ENCODE data around the gene COL25A1.
"Not testable (repeated sequence)": the region's sequence is repeated elsewhere in the genome, so short reads cannot be mapped to it uniquely, and the experiment has no call there.

Gene COL25A1

DNA sequence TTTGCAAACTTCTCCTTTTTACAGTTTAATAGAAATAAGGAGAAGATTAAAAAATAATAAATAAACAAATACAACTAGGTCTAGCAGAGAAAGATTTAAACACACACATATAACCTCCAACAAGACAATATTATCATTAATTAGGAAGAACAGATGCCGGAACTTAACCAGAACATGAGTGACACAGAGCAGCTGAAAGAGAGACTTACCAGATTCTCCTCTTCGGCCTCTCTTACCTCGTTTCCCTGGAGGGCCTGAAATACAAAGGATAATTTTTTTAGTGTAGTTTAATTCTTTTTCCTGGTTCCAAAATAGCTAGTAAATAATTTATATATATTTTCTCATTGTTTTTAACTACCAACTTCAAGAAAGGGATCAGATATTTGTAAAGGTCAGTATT lies 252.5 kb downstream of the COL25A1 start:
- no peak for DNase-seq (ENCODE audit: low spot score)

DNA sequence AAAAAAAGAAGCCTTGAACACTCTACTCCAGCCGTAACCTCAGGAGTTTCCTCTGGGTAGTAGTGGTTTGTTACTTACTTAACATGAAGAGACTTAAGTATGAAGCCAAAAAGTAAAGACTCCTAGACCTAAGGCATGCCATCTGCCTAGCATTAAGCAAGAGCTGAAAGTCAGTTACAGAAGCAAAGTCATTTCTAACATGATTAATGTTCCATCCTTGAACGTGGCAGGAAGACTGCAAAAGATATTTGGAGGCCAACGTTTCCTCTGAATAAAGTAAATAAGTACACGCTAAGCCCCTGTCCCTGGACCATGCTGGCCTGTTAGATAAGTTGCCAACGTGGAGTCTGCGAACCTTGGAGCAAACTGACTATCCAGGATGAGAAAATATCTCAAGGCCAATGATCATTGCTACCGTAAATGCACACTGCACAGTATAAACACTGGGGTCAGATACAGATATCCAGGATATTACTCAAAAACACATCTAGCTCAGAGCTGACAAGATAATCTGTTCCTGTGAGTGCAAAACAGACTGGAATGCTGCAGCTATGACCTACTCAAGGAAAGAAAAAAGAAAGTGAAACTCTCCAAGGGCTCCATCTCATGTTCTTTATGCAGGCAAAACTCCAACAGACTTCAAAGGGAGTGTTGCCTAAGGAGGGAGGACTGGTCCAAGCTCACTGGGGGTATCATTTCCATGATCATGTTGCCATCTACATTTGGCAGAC lies 255.8 kb downstream of the COL25A1 start:
- DNase-seq (ENCODE audit: low spot score), result no peak

DNA sequence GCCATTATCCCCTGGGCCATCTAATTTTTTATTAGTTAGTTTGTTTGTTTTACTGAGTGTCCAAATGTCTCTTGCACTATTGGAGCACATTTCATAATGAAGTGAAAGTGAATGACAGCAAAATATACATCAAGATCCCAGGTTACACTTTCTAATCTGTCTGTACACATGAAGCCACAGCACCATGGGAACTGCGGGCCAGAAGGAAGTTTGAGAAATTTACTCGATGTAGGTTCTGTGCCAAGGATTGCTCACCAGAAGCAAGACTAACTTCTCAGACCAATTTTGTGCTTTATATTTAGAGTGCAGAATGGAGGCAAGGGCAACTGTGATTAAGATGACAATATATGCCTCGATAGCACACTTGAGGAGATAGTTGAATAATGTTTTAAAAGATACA lies 258.0 kb downstream of the COL25A1 start:
- no peak for DNase-seq (ENCODE audit: low spot score)

DNA sequence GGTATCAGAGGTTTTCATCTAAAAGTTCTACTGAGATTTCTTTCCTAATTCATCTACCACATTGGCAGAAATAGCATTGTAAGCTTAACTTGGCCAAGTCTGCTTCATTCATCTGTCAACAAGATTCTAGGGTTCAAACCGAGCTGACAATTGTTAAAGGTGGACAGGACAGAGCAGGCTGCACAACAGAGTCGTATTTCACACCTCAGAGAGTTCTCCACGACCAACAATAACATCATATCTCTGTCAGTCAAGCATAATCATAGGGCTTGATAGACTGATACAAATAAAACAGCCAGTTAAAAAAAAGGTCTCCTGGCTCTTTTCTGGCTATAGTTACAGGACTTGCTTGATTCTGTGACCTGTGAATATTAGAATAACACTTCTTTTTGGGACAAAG lies 259.2 kb downstream of the COL25A1 start:
- DNase-seq (ENCODE audit: low spot score), result no peak

DNA sequence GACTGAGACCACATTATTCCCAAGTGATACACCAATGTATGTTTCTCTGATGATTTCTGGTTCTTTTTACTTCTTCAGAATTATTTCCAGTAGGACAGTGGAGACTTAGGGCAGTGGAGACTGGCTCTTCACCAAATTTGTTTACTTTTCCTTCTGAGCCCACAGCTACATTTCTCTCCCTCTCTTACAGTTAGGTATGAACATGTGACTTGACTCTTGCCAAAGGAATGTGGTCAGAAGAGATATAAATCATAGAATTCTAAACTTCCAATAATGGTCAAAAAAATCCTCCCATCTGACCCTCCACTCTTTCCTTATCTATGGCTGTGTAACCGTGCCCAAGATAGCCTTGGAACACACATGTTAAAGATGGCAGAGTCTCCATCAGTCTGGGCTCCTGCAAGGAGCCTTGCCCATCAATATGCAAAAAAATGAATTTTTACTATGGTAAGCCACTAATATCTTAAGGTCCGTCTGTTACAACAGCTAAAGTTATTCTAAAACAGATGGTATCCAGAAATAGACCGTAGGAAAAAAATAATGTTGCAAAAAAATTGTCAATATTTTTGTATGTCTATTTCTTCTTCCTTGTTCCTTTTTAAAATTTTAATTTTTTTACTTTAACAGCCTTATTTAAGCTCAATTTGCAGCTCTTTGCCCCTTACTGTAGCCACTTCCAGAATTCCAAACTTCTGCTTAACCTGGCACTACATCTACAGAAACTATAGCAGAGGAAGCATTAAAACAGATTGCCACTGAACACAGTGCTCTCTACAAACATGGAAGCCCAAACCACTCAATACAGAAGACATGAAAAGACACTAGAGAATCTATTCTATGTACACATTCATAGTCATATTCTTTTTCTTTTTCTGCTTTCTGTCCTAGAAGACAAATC lies 260.7 kb downstream of the COL25A1 start:
- DNase-seq (ENCODE audit: low spot score), result no peak

DNA sequence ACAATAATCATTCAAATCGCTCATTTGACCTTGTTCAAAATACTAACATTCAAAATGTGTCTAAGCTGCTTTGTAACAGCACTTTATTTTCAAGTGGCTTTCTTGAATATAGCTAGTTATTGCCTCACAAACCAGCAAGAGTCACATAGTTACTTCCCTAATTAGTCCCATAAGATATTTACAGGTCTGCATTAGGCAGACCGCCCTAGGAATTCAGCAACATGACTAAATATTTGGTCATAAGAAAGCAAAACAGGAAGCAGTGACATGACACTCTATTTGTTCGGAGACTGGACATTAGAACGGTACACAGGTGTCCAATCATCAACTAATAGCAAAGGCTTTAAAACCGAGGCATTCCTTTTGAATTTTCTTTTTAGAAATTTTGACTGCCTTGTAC lies 262.0 kb downstream of the COL25A1 start:
- no peak for DNase-seq (ENCODE audit: low spot score)

DNA sequence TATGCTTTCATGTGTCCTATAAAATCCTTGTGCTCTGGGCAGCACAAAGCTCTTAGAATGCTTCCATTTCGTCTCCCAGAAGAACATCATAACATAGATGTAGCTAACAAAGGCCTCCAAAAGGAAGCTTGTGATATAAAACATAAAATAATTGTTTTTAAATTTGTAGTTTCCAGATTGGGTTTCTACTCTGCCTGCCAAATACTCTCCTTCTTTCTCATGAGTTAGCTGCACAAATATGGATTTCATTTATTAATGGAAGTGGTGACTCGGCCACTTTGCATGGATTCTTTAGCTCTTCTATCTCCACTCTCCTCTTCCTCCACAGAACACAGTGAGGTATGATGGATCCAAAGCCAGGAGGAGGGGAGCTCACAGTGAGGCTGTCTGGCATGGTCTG lies 265.4 kb downstream of the COL25A1 start:
- DNase-seq (ENCODE audit: low spot score), result no peak

DNA sequence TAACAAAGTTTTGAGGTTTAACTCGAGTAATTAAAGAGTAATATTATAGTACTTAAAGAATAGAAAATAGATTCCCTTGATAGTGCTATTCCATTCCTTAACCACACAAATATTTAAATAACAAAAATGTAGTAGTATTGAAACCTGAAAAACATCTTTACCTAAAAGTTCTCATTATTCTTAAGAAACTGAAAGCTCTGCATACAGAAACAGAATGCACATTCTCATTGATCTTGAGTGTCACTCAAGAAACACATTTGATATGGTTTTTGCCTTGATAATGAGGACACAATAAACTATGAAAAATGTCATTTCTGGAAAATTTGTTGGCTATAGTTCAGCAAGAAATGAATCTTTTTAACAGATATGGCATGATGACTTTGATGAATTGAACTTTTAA lies 268.5 kb downstream of the COL25A1 start:
- no peak for DNase-seq (ENCODE audit: low spot score)

DNA sequence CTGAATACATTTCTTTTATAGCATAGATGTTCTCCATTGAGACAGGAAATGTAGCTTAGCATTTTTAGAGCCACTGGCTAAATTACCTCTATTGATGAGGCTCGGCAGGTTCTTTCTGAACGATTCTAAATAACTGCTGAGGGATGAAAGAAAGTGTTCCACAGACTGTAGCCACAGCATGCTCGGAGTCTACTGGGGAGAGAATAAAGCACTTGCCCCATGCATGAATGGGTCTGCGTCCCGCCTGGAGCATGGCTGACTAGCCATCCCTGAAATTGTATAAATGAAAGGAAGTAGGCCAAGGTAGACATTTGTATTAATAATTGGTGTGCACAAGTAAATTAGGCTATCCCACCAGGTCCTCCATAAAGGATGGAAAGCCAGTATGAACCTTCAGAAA lies 269.8 kb downstream of the COL25A1 start:
- DNase-seq (ENCODE audit: low spot score), result no peak

DNA sequence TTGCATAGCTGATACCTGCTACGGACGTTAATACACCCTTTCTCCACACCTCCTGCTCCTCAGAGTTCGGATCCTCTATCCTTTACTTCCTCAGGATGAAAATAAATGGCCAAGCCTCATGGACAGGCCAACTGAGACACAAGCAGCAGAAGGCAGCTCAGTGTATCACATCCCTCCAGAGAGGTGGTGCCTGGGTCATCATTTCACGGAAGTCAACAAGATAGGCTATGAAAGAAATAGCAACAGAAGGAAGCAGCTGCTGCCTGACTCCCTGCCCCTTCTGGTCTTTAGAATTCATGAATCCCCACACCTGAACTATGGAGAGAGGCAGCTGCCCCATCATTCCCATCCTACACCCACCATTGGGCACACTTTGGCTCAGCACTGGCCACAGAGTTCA lies 272.5 kb downstream of the COL25A1 start:
- DNase-seq (ENCODE audit: low spot score), result no peak

DNA sequence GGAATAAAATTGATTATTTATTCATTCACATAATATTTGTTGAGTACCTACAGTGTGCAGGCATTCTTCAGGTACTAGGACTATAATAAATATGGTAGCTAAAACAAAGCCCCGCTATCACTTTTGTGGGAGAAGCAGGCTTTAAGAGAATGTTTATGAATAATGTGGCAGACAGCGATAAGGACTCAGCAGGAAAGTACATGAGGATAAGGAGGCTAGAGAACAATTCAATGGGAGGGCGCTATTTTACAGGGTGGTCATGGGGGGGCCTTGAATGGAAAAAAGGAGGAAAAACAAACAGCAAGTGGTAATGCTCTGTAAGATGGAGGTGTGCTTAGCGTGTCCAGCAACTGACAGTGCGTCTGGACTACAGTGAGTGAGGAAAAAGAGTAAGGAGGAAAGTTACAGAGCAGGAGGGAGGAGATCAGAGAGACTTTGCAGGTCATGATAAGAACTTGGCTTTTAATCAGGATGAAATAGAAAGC lies 275.4 kb downstream of the COL25A1 start:
- DNase-seq (ENCODE audit: low spot score), result no peak

DNA sequence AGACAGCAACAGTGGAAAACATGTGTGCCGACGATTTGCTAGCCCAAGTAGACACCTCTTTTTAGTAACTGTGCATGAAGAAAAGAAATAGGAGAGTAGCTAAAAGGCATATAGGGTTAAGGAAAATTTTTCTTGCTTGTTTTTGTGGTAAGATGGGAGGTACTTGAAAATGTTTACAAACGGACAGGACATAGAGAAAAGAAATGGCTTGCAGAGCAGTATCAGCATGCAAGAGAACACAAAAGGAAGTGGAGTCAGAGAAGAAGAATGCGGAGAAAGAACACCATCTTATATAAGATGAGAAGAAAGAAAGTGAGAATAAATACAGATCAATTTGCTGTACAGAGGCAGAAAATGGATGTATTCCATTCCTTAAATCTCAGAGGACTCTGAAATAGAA lies 275.9 kb downstream of the COL25A1 start:
- DNase-seq (ENCODE audit: low spot score), result no peak

DNA sequence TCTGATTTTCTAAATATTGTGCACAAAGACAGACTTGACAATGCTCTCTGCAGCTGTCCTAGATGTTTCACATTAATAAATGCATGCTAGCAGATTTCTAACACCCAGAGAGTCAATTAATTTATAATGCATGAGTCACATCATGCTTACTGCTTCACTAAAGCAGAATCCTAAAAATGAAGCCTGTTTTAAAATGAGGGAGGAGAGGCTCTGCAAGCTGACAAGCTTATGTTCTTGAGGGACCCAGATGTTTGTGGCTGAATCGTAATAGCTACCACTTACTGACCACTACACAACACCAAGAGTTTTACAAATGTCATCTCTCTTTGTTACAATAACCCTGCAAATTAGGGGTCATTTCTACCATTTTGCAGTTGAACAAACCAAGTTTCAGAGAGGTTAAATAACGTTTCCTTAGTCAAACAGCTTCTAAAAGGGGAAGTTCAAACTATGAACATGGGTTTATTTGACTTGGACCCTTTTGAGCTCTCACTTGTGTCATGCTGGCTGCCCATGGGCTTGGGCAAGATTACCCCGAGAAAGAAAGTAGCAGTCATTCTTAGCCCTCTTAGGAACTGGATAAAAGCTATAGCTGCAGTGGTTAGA lies 276.9 kb downstream of the COL25A1 start:
- DNase-seq (ENCODE audit: low spot score), result no peak

DNA sequence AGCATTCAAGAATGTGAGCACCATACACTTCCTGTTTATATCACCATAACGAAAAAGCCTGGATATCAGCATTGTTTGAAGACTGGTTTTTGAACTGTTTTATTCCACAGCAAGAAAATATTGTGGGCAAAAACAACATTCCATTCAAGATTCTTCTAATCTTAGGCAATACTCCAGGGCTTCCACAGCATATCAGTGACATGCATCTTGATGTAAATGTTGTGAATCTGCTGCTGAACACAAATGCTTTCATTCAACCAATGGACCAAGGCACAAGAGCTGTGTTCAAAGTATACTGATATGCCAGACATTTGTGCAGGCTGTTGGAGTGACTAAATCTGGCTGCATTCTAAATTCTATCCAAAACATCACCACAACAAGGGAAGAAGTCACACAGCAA lies 279.5 kb downstream of the COL25A1 start:
- DNase-seq (ENCODE audit: low spot score), result no peak

DNA sequence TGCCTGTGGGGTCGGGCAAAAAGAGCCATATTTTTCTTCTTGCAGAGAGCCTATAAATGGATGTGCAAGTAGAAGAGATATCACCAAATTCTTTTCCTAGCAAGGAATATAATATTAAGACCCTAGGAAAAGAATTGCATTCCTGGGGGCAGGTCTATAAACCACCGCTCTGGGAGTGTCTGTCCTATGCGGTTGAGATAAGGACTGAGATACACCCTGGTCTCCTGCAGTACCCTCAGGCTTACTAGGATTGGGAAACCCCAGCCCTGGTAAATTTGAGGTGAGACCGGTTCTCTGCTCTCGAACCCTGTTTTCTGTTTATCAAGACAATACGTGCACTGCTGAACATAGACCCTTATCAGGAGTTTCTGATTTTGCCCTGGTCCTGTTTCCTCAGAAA lies 280.8 kb downstream of the COL25A1 start:
- not testable (repeated sequence) for DNase-seq (ENCODE audit: low spot score)

DNA sequence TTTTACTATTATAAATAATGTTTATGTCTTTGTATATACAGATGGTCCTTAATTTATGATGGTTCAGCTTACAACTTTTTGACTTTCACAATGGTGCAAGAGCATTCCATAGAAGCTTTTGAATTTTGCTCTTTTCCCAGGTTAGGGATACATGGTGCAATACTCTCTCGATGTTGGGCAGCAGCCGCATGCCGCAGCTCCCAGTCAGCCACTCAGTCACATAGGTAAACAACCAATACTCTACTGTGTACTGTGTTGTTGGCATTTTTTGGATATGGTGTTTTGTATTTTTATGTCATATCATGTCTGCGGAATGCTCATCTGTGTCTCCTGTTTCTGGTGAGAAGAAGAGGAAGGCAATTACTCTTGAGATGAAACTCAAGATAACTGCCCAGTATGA lies 281.6 kb downstream of the COL25A1 start:
- DNase-seq (ENCODE audit: low spot score), result no peak

DNA sequence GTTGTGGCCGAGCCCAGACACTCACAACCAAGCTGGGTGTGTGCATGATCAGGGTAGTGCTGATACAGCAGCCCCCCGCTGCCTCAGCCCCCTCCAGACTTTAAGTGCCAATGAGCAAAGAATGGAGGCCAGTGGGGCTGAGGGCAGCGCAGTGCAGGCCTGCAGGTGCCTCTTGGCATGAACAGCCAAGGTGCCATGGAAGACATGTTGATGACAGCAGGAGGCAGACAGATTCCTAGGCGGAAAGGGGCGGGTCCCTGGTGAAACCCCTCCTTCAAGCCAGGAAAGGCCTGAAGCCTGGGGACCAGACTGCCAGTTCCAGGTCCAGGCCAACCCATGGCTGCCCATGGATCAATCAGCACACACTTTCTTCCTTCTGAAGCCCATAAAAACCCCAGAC lies 286.3 kb downstream of the COL25A1 start:
- no peak for DNase-seq (ENCODE audit: low spot score)

DNA sequence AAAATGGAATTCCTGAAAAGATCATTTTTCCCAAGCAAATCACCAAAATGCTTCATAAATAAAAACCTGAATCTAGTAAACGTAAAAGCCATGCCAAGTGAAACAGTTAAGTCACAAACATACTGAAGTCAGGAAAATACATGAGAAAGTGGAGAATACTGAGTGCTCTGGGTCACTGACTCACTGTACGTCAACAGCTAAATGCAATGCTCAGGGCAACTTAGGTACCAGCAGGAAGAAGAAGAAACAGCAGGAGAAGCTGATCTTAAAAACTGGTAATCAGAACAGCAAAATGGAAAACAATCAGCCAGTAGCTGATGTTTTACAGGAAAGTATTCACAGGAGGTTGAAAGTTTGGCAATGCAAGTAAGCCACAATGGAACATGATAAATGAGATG lies 287.0 kb downstream of the COL25A1 start:
- DNase-seq (ENCODE audit: low spot score), result no peak

DNA sequence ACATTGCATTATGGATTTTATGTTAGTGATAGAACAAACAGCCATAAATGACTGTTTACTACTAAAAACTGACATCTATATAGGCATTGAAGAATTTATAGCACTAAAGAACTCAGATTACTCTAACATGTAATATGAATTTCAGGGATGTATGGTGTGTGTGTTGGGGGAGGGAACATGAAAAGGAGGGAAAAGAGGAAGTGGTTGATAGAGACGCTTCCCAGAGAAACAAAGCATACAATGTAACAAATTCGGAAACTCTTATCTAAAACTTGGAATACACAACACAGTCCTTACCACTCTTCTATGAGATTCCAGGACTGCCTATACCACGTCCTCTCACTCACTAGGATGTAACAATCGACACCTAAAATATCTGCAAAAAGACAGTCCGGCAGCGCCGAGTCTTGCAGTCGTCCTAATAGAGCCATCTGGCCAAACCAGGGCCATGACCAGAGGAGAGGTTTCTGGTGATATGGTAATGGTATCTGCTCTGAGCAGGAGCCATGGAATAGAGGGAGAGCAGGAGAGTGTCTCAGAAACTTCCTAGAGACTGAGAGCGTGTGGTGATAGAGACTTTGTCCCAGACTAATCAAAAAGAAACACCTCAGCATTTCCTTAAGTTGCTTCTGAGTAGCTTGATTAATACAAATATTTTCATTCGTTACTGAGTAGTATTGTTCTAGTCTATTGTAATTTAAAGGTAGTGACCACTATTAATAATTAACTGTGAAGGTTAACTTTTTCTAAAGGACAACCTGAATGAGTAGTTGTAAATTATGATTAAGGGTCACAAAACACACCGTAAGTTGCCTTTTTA lies 287.7 kb downstream of the COL25A1 start:
- DNase-seq (ENCODE audit: low spot score), result no peak

DNA sequence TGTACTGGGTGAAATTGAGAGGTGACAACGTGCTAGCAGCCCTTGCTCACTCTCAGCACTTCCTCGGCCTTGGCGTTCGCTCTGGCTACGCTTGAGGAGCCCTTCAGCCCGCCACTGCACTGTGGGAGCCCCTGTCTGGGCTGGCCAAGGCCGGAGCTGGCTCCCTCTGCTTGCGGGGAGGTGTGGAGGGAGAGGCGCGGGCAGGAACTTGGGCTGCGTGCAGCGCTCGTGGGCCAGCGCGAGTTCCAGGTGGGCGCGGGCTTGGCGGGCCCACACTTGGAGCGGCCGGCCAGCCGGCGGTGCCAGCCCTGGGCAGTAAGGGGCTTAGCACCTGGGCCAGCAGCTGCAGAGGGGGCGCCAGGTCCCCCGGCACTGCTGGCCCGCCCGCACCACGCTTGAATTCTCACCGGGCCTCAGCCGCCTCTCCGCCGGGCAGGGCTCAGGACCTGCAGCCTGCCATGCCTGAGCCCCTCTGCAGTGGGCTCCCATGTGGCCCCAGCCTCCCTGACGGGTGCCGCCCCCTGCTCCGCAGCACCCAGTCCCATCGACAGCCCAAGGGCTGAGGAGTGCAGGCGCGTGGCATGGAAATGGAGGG lies 290.1 kb downstream of the COL25A1 start:
- no peak for DNase-seq (ENCODE audit: low spot score)

DNA sequence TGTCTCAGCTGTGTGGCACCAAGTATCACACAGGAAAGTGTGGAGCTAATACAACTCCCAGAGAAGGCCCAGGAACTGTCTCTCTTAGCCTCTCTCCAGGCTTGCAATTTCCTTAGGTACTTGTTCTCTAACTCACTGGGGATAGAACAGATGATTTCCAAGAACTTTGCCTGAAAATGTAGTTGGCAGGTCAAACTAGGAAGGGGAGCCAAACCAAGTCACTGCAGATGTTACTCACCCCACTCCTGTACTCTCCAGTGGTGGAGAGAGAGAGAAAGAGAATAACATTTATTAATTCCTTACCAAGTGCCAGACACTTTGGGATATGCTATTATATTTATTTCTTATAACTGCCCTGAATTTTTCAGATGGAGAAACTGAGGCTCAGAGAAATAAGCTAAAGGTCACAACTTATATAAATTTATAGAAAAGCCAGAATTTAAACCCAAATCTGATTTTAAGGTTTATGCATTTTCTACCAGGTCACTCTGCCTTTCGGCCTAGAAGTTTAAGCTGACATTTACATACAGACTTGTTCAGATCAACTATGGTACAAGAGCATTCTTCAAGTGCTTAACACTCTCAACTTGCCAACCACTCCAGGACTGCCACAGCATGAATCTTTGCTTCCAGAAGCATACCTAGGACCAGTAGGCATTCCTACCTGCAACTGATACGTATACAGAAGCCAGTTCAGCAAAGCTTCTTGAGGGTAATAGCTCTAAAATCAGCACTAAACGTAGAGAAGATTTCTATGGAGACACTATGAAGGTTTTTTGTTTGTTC lies 291.0 kb downstream of the COL25A1 start:
- no peak for DNase-seq (ENCODE audit: low spot score)
